ENCODE measurements around the gene IKZF3. TPM values are rescaled to one million over a fixed set of nuclear protein-coding genes. Genes with fewer than 3 reads are reported as not detected.

IKZF3 gene
- polyA plus RNA-seq, 2 donors = 0.52 to 0.84 TPM

DNA sequence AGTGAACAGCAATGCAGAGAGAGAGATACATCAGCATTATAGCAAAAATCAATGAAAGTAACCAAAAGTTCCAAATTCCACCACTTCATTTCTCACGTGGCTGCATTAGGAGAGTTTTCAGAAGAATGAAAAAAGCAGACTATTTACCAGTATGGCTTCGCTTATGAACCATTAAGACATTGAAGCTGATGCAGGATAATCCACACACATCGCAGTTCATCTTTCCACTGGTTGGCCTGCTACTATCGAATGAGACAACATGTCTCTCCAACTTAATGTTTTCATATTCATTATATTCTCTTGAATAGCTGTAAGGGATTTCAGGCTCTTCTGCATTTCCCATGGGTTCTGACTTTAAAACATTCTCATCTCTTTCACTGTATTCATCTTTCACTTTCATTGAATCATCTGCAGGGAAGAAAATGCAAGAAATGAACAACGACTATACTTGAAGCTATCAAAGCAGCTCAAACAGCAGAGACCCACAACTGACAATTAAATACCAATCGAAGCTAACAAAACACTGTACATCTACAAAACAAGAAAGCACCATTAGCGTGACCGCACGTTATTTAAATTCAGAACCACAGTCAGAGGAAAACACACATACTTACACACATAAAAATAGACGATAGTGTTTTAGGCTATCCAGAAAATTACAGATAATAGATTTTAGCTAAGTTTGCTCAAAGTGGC, 71.4 kb downstream of the IKZF3 start:
- 76 to 80% methylated on average over 10 of the region's 10 CpGs for WGBS, 2 donors
- H3K27ac ChIP-seq (ENCODE audit: low read depth in 2 of 2, low read length in 1 of 2) = no peak overlapping the region
- H3K9me3 ChIP-seq (ENCODE audit: control insufficient read depth in 2 of 2, insufficient read depth in 1 of 2, low read depth in 1 of 2, low read length in 1 of 2) = no peaks in the 10 kb centered on the region
- no peaks in the 10 kb centered on the region for H3K36me3 ChIP-seq (ENCODE audit: control insufficient read depth in 2 of 2, insufficient read depth in 2 of 2, low read length in 1 of 2)
- H3K4me3 ChIP-seq (ENCODE audit: low read depth in 1 of 2, low read length in 2 of 2) = no peak overlapping the region
- H3K27me3 ChIP-seq (ENCODE audit: control insufficient read depth in 1 of 2, insufficient read depth in 2 of 2, low read length in 2 of 2) = no peaks in the 10 kb centered on the region
- no peaks in the 10 kb centered on the region for H3K4me1 ChIP-seq (ENCODE audit: control insufficient read depth in 2 of 2, insufficient read depth in 2 of 2, low read length in 1 of 2)

DNA sequence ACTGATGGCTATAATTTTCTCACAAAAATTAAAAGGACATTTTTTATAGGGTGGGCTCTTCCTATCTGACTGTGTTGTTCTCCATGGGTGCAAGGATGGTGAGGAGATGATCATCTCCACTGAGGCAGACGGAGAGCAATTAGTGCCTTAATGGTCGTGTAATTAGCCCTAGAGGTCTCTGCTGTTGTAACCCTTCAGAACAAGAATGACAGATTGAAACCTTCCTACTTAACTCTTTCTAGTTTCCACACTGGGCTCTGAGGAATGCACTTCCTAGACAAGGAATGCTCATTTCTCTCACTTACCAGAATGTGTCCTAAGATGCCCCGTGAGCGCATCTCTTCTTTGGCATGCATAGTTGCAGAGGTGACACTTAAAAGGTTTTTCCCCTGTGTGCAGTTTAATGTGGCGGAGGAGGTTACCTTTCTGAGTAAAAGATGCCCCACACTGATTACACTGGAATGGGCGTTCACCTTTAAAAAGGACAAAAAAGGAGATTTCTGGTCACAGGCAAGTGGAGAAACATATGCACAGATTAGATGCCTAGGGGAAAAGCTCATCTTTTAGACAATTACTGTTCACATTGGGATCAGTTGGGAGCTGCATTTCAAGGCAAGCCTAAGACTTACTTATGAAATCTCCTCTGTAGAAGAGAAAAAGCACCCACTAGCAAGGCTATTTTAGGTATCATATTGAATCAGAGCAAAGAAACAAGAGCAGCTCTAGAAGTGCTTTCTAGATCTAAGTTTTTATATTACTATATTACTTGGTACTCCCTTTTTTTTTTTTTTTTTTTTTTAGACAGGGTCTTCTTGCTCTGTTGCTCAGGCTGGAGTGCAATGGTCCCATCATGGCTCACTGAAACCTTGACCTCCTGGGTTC, 72.8 kb downstream of the IKZF3 start:
- no peaks in the 10 kb centered on the region for H3K36me3 ChIP-seq (ENCODE audit: control insufficient read depth in 2 of 2, insufficient read depth in 2 of 2, low read length in 1 of 2)
- H3K4me3 ChIP-seq (ENCODE audit: low read depth in 1 of 2, low read length in 2 of 2) = no peak overlapping the region
- WGBS, 2 donors = 55 to 56% methylated on average over 6 of the region's 6 CpGs
- H3K27me3 ChIP-seq (ENCODE audit: control insufficient read depth in 1 of 2, insufficient read depth in 2 of 2, low read length in 2 of 2) = no peaks in the 10 kb centered on the region
- H3K4me1 ChIP-seq (ENCODE audit: control insufficient read depth in 2 of 2, insufficient read depth in 2 of 2, low read length in 1 of 2) = no peaks in the 10 kb centered on the region
- H3K27ac ChIP-seq (ENCODE audit: low read depth in 2 of 2, low read length in 1 of 2) = no peak overlapping the region
- no peaks in the 10 kb centered on the region for H3K9me3 ChIP-seq (ENCODE audit: control insufficient read depth in 2 of 2, insufficient read depth in 1 of 2, low read depth in 1 of 2, low read length in 1 of 2)

DNA sequence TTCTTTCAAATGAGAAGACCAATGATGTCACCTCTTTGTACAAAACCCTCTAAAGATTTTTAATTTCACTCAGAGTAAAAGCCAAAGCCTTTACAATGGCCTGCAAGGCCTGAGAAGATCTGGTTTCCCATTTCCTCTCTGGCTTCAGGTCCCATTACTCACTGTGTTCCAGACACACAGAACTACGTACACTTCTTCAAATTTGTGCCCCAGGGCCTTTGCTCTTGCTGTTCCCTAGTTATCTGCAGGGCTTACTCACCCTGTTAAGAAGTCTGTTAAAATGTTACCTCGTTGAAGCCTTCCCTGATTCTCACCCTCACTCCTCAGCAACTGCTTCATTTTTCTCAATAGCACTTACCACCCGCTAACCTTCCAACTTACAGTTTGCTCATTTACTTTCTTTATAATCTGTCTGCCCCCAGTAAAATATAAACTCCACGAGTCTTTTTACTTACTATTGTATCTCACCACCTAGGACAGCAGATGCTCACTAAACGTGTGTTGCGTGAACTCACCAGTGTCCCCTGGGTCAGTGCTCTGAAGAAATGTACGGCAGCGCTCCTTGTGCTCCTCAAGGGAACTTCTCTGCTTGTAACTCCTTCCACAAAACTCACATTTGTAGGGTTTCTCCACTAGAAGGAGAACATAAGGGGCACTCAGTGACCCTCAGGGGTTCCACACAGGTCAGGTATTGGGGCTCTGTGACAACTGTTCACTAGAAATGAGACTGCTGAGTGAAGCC, 76.2 kb downstream of the IKZF3 start:
- no peaks in the 10 kb centered on the region for H3K4me1 ChIP-seq (ENCODE audit: control insufficient read depth in 2 of 2, insufficient read depth in 2 of 2, low read length in 1 of 2)
- H3K27me3 ChIP-seq (ENCODE audit: control insufficient read depth in 1 of 2, insufficient read depth in 2 of 2, low read length in 2 of 2) = no peaks in the 10 kb centered on the region
- WGBS, 2 donors = 77 to 81% methylated on average over 8 of the region's 8 CpGs
- H3K36me3 ChIP-seq (ENCODE audit: control insufficient read depth in 2 of 2, insufficient read depth in 2 of 2, low read length in 1 of 2) = no peaks in the 10 kb centered on the region
- H3K27ac ChIP-seq (ENCODE audit: low read depth in 2 of 2, low read length in 1 of 2) = no peak overlapping the region
- H3K4me3 ChIP-seq (ENCODE audit: low read depth in 1 of 2, low read length in 2 of 2) = no peak overlapping the region
- H3K9me3 ChIP-seq (ENCODE audit: control insufficient read depth in 2 of 2, insufficient read depth in 1 of 2, low read depth in 1 of 2, low read length in 1 of 2) = no peaks in the 10 kb centered on the region

DNA sequence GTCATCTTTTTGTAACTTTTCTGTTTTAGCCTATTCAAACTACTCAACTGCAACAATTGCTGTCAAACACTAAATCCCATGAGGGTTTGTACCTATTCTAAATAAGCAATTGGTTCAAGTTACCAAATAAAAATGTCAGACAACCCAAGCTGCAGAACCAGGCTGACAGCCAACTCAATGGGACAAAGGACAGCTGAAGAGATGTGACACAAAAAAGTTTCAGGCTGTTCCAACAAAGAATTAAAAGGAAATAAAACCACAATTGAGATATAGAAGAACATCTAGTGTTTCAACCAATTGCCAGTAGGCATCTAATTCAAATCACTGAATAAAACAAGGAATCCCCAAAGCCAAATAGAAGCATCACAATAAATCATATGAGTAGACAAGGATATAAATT, 77.1 kb downstream of the IKZF3 start:
- H3K4me1 ChIP-seq (ENCODE audit: control insufficient read depth in 2 of 2, insufficient read depth in 2 of 2, low read length in 1 of 2) = no peaks in the 10 kb centered on the region
- H3K9me3 ChIP-seq (ENCODE audit: control insufficient read depth in 2 of 2, insufficient read depth in 1 of 2, low read depth in 1 of 2, low read length in 1 of 2) = no peaks in the 10 kb centered on the region
- H3K36me3 ChIP-seq (ENCODE audit: control insufficient read depth in 2 of 2, insufficient read depth in 2 of 2, low read length in 1 of 2) = no peaks in the 10 kb centered on the region
- H3K4me3 ChIP-seq (ENCODE audit: low read depth in 1 of 2, low read length in 2 of 2) = no peak overlapping the region
- no peaks in the 10 kb centered on the region for H3K27me3 ChIP-seq (ENCODE audit: control insufficient read depth in 1 of 2, insufficient read depth in 2 of 2, low read length in 2 of 2)
- H3K27ac ChIP-seq (ENCODE audit: low read depth in 2 of 2, low read length in 1 of 2) = no peak overlapping the region

DNA sequence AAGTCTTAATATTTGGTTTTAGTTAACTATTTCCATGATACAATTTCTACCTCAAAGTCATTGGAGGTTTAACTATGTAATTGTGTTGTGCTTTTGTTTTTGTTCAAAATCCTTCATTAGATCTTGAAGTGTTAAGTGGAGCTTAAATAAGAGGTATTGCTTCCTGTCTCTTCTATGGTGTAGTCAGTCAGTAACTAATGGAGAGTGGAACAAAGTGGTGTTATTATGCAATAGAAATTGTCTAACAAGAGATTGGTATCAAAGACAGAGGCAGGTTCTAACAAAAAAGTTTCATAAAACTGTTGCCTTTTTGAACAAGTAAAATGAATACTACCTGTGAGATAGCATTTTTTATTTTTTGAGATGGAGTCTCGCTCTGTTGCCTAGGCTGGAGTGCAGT, 81.1 kb downstream of the IKZF3 start:
- H3K27me3 ChIP-seq (ENCODE audit: control insufficient read depth in 1 of 2, insufficient read depth in 2 of 2, low read length in 2 of 2) = no peaks in the 10 kb centered on the region
- H3K4me3 ChIP-seq (ENCODE audit: low read depth in 1 of 2, low read length in 2 of 2) = no peak overlapping the region
- 80 to 91% methylated on average over 1 of the region's 1 CpG for WGBS, 2 donors
- no peaks in the 10 kb centered on the region for H3K9me3 ChIP-seq (ENCODE audit: control insufficient read depth in 2 of 2, insufficient read depth in 1 of 2, low read depth in 1 of 2, low read length in 1 of 2)
- H3K36me3 ChIP-seq (ENCODE audit: control insufficient read depth in 2 of 2, insufficient read depth in 2 of 2, low read length in 1 of 2) = no peaks in the 10 kb centered on the region
- H3K27ac ChIP-seq (ENCODE audit: low read depth in 2 of 2, low read length in 1 of 2) = no peak overlapping the region
- no peaks in the 10 kb centered on the region for H3K4me1 ChIP-seq (ENCODE audit: control insufficient read depth in 2 of 2, insufficient read depth in 2 of 2, low read length in 1 of 2)

DNA sequence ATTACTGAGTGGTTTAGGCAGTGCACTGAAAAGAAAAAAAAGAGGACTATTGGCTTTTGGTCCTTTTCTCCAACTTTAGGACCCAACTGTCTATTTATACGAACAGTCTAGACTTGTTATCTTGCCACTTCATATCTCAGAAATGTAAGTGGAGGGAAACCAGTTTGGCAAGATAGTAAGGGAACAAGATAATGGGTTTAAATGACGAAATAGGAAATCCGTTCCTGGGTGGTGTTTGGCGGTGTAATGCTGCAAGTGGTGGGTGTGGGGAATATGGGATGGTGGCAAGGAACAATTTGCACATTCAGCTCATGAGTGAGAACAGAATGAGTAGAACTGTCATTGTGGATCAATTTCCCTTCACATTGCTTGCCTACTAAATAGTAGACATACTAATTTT, 81.6 kb downstream of the IKZF3 start:
- H3K27me3 ChIP-seq (ENCODE audit: control insufficient read depth in 1 of 2, insufficient read depth in 2 of 2, low read length in 2 of 2) = no peaks in the 10 kb centered on the region
- no peak overlapping the region for H3K27ac ChIP-seq (ENCODE audit: low read depth in 2 of 2, low read length in 1 of 2)
- H3K36me3 ChIP-seq (ENCODE audit: control insufficient read depth in 2 of 2, insufficient read depth in 2 of 2, low read length in 1 of 2) = no peaks in the 10 kb centered on the region
- H3K4me1 ChIP-seq (ENCODE audit: control insufficient read depth in 2 of 2, insufficient read depth in 2 of 2, low read length in 1 of 2) = no peaks in the 10 kb centered on the region
- WGBS, 2 donors = 35 to 36% methylated on average over 4 of the region's 4 CpGs
- no peaks in the 10 kb centered on the region for H3K9me3 ChIP-seq (ENCODE audit: control insufficient read depth in 2 of 2, insufficient read depth in 1 of 2, low read depth in 1 of 2, low read length in 1 of 2)
- no peak overlapping the region for H3K4me3 ChIP-seq (ENCODE audit: low read depth in 1 of 2, low read length in 2 of 2)

DNA sequence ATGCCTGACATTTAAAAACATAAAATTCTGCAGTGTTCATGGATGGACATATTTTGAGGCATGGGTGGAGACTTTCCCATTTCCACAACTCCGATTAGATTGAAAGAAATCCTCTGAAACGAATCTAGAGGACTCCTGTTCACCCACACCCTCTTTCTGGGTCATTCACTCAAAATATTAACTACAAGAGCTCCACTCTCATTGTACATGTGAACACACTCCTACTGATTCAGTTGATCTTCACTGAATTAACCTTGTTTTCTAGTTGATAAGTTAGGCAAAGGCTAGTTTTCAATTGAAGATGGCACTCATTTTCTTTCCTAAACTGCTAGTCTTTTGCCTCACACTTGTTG, 82.3 kb downstream of the IKZF3 start:
- 53 to 64% methylated on average over 2 of the region's 2 CpGs for WGBS, 2 donors
- no peaks in the 10 kb centered on the region for H3K9me3 ChIP-seq (ENCODE audit: control insufficient read depth in 2 of 2, insufficient read depth in 1 of 2, low read depth in 1 of 2, low read length in 1 of 2)
- no peaks in the 10 kb centered on the region for H3K36me3 ChIP-seq (ENCODE audit: control insufficient read depth in 2 of 2, insufficient read depth in 2 of 2, low read length in 1 of 2)
- H3K27ac ChIP-seq (ENCODE audit: low read depth in 2 of 2, low read length in 1 of 2) = no peak overlapping the region
- no peak overlapping the region for H3K4me3 ChIP-seq (ENCODE audit: low read depth in 1 of 2, low read length in 2 of 2)
- H3K27me3 ChIP-seq (ENCODE audit: control insufficient read depth in 1 of 2, insufficient read depth in 2 of 2, low read length in 2 of 2) = no peaks in the 10 kb centered on the region
- H3K4me1 ChIP-seq (ENCODE audit: control insufficient read depth in 2 of 2, insufficient read depth in 2 of 2, low read length in 1 of 2) = no peaks in the 10 kb centered on the region

DNA sequence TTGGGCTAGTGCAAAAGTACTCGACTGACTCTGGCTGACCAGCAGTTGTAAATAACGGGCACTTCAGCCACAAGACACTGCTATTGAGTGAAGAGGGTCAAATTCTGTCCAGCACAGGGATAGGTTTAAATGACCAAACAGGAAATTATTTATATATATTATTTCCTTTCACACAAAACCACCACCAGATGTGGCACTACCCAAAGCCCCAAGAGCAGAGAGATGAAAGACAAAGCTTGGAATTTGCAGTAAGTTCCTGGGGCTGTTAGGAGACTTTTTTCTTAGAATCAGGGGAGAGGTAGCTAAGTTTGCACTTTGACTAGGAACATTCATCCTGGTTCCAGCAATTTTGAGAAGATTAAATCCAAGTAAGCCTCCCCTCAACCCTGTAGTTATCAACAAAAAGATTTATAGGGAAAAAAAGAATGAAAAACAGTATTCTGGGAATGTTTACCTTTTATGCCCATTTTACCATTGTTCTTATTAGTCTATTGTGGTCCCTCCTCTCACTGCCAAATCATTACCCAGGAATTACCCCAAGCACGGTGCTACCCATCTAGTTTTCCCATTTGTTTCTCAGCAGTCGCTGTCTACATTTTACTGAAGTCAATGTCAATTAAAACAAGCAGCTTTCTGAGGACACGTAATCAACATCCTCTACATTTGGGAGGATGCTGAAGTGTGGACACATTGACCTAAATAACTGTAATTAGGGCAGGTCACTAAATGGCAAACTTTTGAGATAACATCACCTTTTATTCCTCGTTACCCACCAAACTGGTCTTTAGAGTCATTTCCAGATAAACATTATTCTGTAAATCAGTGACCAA, 82.9 kb downstream of the IKZF3 start:
- Histone ChIP-seq H3K9me3 (ENCODE audit: control insufficient read depth in 2 of 2, insufficient read depth in 1 of 2, low read depth in 1 of 2, low read length in 1 of 2) (no peaks in the 10 kb centered on the region), H3K27me3 (ENCODE audit: control insufficient read depth in 1 of 2, insufficient read depth in 2 of 2, low read length in 2 of 2) (no peaks in the 10 kb centered on the region), H3K36me3 (ENCODE audit: control insufficient read depth in 2 of 2, insufficient read depth in 2 of 2, low read length in 1 of 2) (no peaks in the 10 kb centered on the region), H3K27ac (ENCODE audit: low read depth in 2 of 2, low read length in 1 of 2) (no peak overlapping the region), H3K4me1 (ENCODE audit: control insufficient read depth in 2 of 2, insufficient read depth in 2 of 2, low read length in 1 of 2) (no peaks in the 10 kb centered on the region), H3K4me3 (ENCODE audit: low read depth in 1 of 2, low read length in 2 of 2) (no peak overlapping the region)
- WGBS, 2 donors = 50 to 57% methylated on average over 6 of the region's 6 CpGs

All from esophagus (tissue), 2 donors.